GM08714 (cell line): ENCODE data around the gene PLA2G4F.
"Not testable (repeated sequence)": the region's sequence is repeated elsewhere in the genome, so short reads cannot be mapped to it uniquely, and the experiment has no call there.

Source experiments
- H3K4me3 ChIP-seq: fragments of 200-500 bp; sonication (Bioruptor generic); 2 replicates; pipeline ENCODE4 v1.5.1; 2014; ENCODE audit warnings: mild to moderate bottlenecking, low read length, inconsistent platforms
- ZNF274 ChIP-seq: IDR thresholded peaks from 2 replicates; pipeline ENCODE4 v1.6.1; 2012; ENCODE audit warnings: mild to moderate bottlenecking, low read depth, low read length

The PLA2G4F gene

GRCh38 chr15:42092398-42093318, 63.8 kb downstream of the PLA2G4F start:
- H3K4me3 ChIP-seq = no peak overlapping the region
- no peak for TF ChIP-seq ZNF274

DNA sequence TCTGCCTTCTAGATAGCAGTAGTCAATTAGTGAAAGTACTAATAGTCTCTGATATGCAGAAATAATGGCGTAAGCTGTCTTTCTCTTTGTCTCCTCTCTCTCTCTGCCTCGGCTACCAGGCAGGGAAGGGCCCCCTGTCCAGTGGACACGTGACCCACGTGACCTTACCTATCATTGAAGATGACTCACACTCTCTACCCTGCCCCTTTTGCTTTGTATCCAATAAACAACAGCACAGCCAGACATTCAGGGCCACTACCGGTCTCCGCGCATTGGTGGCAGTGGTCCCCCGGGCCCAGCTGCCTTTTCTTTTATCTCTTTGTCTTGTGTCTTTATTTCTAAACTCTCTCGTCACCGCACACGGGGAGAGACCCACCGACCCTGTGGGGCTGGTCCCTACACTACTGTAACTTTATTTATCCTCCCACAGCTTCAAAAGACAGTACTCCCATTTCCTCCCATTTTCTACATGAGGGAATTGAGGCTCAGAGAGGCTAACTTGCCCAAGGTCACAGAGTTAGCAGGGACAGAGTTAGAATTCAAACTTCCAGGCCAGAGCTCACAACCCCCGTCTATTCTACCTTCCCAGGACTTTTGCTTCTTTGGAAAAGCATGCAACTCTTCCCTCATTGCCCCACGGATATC, 64.6 kb downstream of the PLA2G4F start:
- not testable (repeated sequence) for H3K4me3 ChIP-seq

- no peak overlapping the region for H3K4me3 ChIP-seq
- no peak for TF ChIP-seq ZNF274
Measured at GRCh38 chr15:42090781-42091180, 65.7 kb downstream of the PLA2G4F start.

GRCh38 chr15:42090370-42090769, 66.1 kb downstream of the PLA2G4F start:
- TF ChIP-seq ZNF274 = no peak

DNA sequence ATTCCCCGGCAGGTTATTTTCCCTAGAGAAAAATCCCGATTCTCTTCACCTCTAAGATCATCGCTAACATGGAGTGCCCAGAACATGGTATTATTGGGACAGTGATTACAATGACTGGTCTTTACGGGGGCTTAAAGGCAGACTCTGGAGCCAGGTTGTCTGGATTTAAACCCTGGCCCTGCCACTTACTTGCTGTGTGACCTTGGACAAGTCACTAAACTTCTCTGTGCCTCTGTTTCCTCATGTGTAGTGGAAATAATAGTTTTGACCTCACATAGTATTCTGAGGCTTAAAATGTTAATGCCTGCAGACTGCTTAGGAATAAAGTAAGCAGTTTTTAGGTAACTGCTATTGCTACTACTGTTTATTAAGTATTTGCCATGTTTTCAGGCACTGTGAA, 66.5 kb downstream of the PLA2G4F start:
- no peak for TF ChIP-seq ZNF274
- no peak overlapping the region for H3K4me3 ChIP-seq

More at GRCh38 chr15:42090370-42090769, 66.1 kb downstream of the PLA2G4F start:
- no peak overlapping the region for H3K4me3 ChIP-seq
